NCI-H1694 (cell line): ENCODE results near the gene ARAP3.

ENCODE experiments used
- DNase-seq: peaks from one replicate; lab custom pipeline; 2025; lab: John Stamatoyannopoulos, UW

ARAP3 gene

GRCh38 chr5:141639357-141640050 is 42.5 kb downstream of the ARAP3 start:
- no peak for DNase-seq

- DNase-seq: no peak
Observed at GRCh38 chr5:141638771-141639170, 43.3 kb downstream of the ARAP3 start.

GRCh38 chr5:141637767-141638419 is 44.1 kb downstream of the ARAP3 start:
- DNase-seq: no peak

GRCh38 chr5:141637123-141637766 is 44.8 kb downstream of the ARAP3 start:
- DNase-seq: no peak

GRCh38 chr5:141636413-141637122 is 45.5 kb downstream of the ARAP3 start, which contains the start of the genes HDAC3 and RELL2:
HDAC3 (minus strand) TSS chr5:141636849; CDS start chr5:141636790, 59 bp downstream.
RELL2 (plus strand) TSS chr5:141636997; CDS start chr5:141638226, 1,229 bp downstream.
- DNase-seq: peak; percentile 47

DNA sequence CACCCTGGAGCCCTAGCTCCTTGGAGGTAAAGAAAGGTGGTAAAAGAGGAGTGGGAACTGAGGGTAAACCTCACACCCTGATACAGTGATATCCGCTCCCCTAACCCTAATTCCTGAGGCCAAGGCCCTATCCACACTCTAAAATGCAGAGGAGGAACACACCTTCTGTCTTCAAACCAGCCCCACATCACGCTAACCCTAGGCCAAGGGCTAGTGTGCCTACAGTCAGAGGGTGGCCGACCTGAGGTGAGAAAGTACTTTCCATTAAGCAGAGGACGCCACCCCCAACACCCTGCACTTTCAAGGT is 46.0 kb downstream of the ARAP3 start:
- DNase-seq: no peak

GRCh38 chr5:141635646-141636045 is 46.4 kb downstream of the ARAP3 start:
- no peak for DNase-seq

DNA sequence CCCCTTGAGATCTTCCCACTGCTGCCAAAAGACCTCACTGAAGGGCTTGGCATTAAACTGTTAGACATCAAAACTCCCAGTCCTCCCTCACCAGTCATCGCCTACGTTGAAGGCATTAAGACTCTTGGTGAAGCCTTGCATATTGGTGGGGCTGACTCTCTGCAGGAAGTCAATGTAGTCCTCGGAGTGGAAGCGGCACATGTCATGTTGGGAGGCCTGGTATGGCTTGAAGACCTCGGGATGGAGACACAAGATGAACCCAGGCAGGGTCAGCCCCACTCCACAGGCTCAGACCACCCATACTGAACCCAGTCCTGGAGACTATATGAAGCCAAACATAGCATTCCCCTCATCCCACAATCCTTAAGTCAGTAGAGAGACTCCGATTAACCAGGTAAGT is 47.3 kb downstream of the ARAP3 start:
- DNase-seq: no peak

DNA sequence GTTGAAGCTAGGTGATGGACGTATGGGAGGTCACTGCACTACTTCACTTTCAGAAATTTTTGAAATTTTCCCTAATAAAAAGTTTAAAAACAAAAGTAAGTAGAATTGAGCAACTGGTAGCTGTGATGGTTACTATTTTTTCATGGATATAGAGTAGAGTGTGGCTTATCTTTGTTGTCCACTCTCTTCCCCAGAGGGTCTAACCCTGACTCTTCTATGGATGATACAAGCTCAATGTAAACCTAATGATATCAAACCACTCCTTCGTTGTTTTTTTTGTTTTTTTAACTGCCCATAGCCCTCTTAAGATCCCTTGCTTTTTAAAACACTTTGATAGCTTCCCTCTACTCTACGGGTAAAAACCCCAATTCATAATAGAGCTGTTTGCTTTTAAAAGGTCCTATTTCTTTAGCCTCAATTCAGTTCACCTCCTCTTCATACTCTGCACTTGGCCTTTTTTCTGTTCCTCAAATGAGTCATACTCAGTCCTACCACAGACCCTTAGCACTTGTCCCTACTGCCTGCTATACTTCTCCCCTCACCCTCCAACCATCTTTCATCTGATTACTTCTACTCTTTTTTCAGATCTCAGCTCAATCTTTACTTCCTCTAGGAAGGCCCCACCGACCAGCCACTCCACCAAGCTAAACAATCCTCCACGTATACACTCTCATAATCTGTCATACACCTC is 48.0 kb downstream of the ARAP3 start:
- DNase-seq: no peak

GRCh38 chr5:141632650-141633049 is 49.4 kb downstream of the ARAP3 start:
- DNase-seq: no peak

DNA sequence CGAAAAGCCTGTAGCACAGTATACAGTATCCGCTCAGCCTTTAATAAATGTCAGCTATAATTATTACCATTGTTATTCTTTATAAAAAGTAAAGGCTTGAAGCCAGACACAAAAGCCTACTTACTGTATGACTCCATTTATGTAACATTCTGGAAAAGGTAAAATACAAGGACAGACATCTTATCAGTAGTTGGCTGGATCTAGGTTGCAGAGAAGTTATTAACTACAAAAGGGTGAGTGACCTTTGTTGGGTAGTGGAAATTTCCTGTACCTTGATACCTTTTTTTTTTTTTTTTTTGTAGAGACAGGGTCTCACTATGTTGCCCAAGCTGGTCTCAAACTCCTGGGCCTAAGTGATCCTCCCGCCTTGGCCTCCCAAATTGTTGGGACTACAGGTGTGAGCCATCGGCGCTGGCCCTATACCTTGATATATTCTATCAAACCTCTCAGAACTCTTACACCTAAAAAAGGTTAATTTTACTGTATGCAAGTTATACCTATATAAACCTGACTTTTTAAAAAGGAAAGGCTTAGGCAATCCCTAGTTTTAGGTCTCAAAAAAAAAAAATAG is 51.4 kb downstream of the ARAP3 start:
- DNase-seq: no peak

GRCh38 chr5:141628175-141628788 is 53.7 kb downstream of the ARAP3 start:
- no peak for DNase-seq

DNA sequence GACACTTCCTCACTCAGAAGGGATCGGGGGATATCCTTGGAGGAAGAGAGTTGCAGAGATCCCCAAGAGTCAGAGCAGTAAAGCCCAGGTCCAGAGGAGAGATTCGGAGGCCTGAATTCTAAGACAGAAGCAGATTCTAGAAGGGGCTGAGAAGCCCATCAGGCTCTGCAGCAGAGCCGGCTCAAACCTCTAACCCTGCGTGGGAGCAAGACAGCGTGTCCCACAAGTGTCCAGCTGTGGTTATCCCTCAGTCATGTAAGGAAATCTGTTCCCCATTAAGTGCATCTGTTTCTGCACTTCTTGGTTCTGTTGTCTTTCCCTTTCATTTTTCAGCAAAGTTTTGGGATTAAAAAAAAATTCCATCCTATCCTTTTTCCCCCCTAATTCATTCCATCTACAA is 58.4 kb downstream of the ARAP3 start:
- no peak for DNase-seq

GRCh38 chr5:141623186-141623585 is 58.8 kb downstream of the ARAP3 start:
- no peak for DNase-seq

DNA sequence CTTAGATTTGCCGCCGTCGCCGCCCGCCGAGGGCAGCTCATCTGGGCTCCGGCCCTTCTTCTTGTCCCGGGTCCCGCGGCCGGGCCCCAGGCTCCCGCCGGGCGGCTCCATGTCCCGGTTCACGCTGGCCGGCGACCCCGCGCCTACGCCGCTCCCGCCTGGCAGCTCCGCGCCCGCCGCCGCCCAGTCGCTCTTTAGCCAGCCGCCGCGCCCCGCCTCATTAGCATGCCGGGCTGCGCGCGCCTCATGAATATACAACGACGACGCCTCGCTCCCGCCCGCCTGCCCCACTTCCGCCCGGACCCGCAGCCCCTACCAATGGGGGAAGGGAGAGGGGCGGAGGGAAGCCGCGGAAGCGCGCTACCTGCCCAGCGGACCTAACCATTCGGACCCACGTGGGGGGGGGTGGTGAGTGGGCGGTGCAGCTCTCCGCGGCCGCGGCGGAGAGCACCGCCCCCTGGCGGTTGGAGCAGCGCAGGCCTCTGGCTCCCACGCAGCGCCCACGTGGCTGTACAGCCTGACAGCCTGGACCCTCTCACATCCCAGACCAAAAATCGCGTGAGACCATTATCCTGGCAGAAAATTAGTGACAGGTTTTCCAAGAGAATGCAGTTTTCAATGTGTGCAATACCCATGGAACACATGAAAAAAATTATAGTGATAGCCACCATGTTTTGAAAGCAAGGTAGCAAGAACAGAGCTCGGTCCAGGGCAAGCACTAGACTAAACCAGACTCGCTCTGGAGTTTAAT is 63.1 kb downstream of the ARAP3 start, which contains the start of gene DIAPH1:
DIAPH1 (minus strand) TSS at position 197 of the 751 bp plus-strand sequence; CDS start at position 111, 86 bp downstream.
- DNase-seq: peak; percentile 80

DNA sequence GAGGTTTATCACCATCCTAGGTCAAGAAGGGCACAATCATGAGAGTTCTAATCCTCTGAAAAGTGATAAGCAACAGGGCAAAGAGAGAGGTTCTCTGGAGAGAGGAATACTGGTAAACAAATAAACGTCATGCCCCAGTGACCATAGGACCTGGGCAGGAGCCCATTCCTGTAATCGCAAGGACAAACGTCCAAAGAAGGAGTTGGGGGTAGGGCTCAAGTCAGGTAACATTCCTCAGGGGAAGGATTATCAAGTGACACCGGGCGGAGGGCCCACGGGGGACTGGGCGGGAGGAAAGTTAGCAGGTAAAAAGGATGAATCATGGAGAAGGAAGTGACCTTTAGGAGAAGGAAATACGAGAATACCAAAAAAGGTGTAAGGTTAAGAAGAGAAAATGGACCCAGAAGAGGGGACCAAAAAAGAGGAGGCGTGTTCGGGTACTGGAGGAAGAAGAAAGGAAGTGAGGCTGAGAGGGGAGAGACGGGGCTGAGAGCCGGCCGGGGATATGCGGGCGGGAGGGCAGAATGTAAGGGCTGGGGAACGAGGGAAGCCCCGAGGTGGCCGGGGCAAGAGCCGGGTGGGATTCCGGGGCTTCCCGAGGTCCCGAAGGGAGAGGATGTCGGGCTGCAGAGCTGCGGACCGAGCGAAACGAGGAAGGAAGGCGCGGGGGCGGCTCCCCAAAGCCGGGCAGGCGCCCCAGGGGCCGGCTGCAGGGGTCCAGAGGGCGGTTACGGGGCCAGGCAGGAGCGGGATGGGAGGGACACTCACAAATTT is 63.8 kb downstream of the ARAP3 start:
- DNase-seq: no peak

DNA sequence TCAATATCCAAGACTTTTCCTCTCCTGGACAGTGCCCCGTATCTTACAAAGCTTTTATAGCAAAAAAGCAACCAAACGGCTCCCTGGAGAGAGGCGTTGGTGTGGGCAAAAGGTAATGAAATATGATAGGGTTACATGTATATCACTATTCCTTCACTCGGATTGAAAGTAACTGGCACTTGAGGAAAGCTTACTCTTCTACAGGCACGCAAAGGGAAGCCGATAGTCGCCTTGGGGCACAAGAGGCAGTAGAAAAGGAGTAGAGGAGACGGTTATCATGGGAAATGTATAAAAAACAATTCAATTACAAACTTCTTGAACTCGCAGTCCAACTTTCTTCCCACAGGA is 64.4 kb downstream of the ARAP3 start:
- no peak for DNase-seq

DNA sequence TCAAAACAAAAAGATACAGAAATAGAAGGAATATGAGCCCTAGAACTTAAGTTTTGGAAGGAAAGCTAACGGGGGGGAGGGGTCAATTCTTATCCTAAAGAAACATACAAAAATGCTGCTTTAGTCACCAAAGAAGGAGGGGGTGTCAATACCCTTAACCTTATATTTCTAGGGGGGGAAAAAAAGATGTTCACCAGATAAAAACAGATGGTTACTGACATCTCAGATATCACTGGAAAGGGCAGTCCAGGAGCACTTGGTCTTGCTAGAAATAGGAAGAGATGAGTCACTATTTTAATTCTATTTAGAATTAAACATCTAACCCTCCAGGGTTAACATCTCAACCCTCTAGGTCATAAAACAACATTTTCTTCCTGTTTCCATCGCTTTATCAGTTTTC is 64.9 kb downstream of the ARAP3 start:
- no peak for DNase-seq

DNA sequence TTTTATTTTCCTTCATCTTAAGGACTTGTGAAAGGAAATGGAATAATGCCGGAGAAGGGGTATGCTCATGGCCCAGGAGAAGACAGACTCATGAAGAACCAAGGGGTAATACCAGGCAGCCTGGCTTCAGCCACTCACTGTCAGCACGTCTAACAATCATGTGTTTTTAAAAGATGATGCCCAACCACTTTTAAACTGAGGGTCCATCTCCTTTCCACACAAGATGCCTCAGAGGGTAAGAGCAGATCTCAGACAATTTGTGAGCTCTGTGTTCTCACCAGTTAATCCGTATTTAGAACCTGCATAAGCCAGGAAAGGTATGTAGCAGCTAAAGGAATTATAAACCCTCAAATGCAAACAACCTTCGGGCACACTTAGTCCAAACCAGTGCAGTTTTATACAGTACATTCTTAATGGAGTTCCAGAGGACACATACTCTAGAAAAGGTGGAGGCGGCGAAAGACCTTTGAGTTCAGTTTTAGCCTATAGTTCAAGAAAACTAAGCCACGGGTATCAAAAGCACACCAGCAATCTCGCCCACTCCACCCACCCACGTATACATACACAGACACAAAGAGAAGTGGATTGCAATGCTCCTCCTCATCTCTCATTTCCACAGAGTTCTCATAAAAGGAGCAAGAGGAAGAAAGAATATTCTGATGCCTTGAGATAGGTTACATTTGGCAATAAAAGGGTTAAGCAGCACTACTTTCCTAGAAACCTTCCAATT is 65.9 kb downstream of the ARAP3 start:
- no peak for DNase-seq
